Hepatocyte (in vitro differentiated cells): ENCODE data around the gene EPS8L3.

ENCODE experiments used
- EZH2 ChIP-seq: fragments of 200-600 bp; sonication (generic); IDR thresholded peaks from 2 replicates; pipeline ENCODE4 v1.6.1; 2016; ENCODE audit warnings: antibody characterized with exemption, mild to moderate bottlenecking, borderline replicate concordance
- TF ChIP-seq, protein P1 (sequence below): fragments of 200-600 bp; sonication (generic); IDR thresholded peaks from 2 replicates; pipeline ENCODE4 v1.5.1; 2016; ENCODE audit warnings: antibody characterized with exemption, mild to moderate bottlenecking; ENCODE audit not compliant: poor library complexity

DNA sequence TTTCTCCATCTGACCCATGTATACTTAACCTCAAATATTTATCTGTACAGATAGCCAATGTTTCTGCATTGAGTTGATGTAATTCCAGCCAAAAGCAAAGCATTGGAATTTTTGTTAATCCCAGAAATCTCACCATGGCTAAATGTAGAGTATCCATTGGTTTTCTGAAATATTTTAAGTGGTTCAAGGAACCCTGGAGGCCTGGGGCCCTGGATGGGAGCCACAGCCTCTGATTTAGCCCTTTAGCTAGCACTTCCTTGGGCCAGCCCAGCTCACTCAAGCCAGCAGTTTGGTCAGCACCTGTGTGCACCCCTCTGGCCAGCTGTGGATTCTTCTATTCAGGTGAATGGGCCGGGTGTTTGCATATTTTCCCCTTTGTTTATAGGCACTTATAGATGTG is 18.8 kb upstream of the EPS8L3 start:
- TF ChIP-seq, protein P1, sequence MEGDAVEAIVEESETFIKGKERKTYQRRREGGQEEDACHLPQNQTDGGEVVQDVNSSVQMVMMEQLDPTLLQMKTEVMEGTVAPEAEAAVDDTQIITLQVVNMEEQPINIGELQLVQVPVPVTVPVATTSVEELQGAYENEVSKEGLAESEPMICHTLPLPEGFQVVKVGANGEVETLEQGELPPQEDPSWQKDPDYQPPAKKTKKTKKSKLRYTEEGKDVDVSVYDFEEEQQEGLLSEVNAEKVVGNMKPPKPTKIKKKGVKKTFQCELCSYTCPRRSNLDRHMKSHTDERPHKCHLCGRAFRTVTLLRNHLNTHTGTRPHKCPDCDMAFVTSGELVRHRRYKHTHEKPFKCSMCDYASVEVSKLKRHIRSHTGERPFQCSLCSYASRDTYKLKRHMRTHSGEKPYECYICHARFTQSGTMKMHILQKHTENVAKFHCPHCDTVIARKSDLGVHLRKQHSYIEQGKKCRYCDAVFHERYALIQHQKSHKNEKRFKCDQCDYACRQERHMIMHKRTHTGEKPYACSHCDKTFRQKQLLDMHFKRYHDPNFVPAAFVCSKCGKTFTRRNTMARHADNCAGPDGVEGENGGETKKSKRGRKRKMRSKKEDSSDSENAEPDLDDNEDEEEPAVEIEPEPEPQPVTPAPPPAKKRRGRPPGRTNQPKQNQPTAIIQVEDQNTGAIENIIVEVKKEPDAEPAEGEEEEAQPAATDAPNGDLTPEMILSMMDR = no peak
- no peak for TF ChIP-seq EZH2
